Ishikawa (cell line): ENCODE measurements around the gene CEACAM19.

Source experiments
- CEBPB ChIP-seq: IDR thresholded peaks from 2 replicates; pipeline ENCODE4 v1.6.1; 2012
- CREB1 ChIP-seq: IDR thresholded peaks from 2 replicates; pipeline ENCODE4 v1.6.1; 2012; ENCODE audit warnings: low read depth
- EGR1 ChIP-seq: IDR thresholded peaks from 2 replicates; pipeline ENCODE4 v1.6.1; 2012
- EP300 ChIP-seq: IDR thresholded peaks from 2 replicates; pipeline ENCODE4 v1.6.1; 2012; ENCODE audit warnings: borderline replicate concordance
- FOXM1 ChIP-seq: IDR thresholded peaks from 2 replicates; pipeline ENCODE4 v1.6.1; 2012; ENCODE audit warnings: low read depth, borderline replicate concordance
- NFIC ChIP-seq: IDR thresholded peaks from 2 replicates; pipeline ENCODE4 v1.6.1; 2012
- RAD21 ChIP-seq: IDR thresholded peaks from 2 replicates; pipeline ENCODE4 v1.6.1; 2012; ENCODE audit warnings: low read depth
- REST ChIP-seq: IDR thresholded peaks from 2 replicates; pipeline ENCODE4 v1.6.1; 2012; ENCODE audit warnings: low read depth, mild to moderate bottlenecking
- TAF1 ChIP-seq: IDR thresholded peaks from 2 replicates; pipeline ENCODE4 v1.6.1; 2012; ENCODE audit warnings: low read depth, mild to moderate bottlenecking
- TCF12 ChIP-seq: IDR thresholded peaks from 2 replicates; pipeline ENCODE4 v1.6.1; 2012; ENCODE audit warnings: low read depth
- TEAD4 ChIP-seq: IDR thresholded peaks from 2 replicates; pipeline ENCODE4 v1.6.1; 2012
- USF1 ChIP-seq: IDR thresholded peaks from 2 replicates; pipeline ENCODE4 v1.6.1; 2012
- YY1 ChIP-seq: IDR thresholded peaks from 2 replicates; pipeline ENCODE4 v1.6.1; 2012; ENCODE audit warnings: low read depth
- ZBTB7A ChIP-seq: IDR thresholded peaks from 2 replicates; pipeline ENCODE4 v1.6.1; 2012; ENCODE audit warnings: low read depth
- TF ChIP-seq, protein P1 (sequence below): IDR thresholded peaks from 2 replicates; pipeline ENCODE4 v1.6.1; 2012

CEACAM19 gene

DNA sequence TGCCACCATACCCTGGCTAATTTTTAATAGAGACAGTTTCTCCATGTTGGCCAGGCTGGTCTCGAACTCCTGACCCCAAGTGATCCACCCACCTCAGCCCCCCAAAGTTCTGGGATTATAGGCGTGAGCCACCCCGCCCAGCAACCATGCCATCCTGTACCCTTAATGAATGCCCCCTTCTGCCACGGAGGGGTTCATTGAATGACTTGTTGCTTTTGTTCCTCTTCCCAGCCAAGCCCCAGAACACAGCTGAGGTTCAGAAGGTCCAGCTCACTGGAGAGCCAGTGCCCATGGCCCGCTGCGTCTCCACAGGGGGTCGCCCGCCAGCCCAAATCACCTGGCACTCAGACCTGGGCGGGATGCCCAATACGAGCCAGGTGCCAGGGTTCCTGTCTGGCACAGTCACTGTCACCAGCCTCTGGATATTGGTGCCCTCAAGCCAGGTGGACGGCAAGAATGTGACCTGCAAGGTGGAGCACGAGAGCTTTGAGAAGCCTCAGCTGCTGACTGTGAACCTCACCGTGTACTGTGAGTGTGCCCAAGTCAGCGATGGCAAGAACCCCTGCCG is 21.6 kb upstream of the CEACAM19 start:
- TF ChIP-seq TAF1, result no peak
- TF ChIP-seq YY1, result no peak

DNA sequence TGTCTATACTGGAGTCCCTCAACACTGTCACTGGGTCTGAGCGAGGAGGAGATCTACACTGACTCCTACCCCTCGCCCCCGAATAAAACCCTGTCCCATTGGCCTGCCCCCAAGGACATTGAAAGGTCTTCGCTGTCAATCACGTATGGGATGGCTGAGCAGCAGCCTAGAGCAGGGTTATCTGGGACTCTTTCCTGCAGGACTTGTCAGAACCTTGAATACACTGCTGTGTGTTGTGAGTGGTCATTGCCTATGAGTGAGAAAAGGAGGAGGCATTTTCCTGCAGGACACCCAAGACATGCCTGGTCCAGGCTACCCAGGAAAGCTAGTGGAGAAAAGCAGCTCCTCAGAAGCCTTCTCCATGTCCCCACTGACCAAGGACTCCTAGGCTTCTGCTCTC is 17.9 kb upstream of the CEACAM19 start:
- TF ChIP-seq ZBTB7A, result no peak
- no peak for TF ChIP-seq TEAD4
- TF ChIP-seq, protein P1, sequence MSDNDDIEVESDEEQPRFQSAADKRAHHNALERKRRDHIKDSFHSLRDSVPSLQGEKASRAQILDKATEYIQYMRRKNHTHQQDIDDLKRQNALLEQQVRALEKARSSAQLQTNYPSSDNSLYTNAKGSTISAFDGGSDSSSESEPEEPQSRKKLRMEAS, result no peak
- no peak for TF ChIP-seq USF1
- no peak for TF ChIP-seq TCF12
- TF ChIP-seq YY1, result no peak
- TF ChIP-seq EGR1, result no peak
- TF ChIP-seq NFIC, result no peak
- no peak for TF ChIP-seq CREB1
- no peak for TF ChIP-seq FOXM1
- TF ChIP-seq EP300, result no peak
- TF ChIP-seq TAF1, result no peak
- TF ChIP-seq RAD21, result no peak
- no peak for TF ChIP-seq CEBPB
- no peak for TF ChIP-seq REST

DNA sequence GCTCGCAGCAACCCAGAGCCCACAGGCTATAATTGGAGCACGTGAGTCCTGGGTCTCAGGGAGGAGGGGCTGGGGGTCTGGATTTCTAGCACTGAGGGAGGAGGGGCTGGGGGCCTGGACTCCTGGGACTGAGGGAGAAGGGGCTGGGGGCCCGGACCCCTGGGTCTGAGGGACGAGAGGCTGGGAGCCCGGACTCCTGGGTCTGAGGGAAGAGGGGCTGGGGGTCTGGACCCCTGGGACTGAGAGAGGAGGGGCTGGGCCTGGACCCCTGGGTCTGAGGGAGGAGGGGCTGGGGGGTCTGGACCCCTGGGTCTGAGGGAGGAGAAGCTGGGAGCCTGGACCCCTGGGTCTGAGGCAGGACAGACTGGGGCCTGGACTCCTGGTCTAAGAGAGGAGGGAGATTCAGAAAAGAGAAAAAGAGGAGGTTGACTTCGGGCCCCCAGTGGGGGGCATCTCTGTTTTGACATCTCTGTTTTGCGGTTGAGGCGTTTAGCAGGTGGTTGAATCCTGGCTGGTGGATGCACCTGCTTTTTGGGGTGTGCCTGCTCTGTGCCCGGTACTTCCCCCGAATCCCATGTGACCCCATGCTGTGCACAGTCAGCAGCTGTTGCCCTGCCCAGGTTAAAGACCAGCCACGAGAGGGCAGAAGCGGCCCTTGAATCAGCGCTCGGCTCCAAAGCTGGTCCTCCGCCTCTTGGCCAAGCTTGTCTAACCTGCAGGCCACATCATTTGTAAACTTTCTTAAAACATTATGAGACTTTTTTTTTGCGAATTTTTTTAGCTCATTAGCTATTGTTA is 17.1 kb upstream of the CEACAM19 start:
- TF ChIP-seq YY1 (no peak), RAD21 (peak; percentile 40; the same call in 1 of the 2 replicates), USF1 (0 out of 2 replicates have a peak, but pooled peaks have one; percentile 17)

GRCh38 chr19:44657211-44657921 is 13.9 kb upstream of the CEACAM19 start:
- TF ChIP-seq NFIC (no peak), EP300 (no peak), RAD21 (peak; percentile 75), FOXM1 (no peak), CEBPB (no peak), REST (no peak), TEAD4 (no peak)
- TF ChIP-seq, protein P1, result no peak

DNA sequence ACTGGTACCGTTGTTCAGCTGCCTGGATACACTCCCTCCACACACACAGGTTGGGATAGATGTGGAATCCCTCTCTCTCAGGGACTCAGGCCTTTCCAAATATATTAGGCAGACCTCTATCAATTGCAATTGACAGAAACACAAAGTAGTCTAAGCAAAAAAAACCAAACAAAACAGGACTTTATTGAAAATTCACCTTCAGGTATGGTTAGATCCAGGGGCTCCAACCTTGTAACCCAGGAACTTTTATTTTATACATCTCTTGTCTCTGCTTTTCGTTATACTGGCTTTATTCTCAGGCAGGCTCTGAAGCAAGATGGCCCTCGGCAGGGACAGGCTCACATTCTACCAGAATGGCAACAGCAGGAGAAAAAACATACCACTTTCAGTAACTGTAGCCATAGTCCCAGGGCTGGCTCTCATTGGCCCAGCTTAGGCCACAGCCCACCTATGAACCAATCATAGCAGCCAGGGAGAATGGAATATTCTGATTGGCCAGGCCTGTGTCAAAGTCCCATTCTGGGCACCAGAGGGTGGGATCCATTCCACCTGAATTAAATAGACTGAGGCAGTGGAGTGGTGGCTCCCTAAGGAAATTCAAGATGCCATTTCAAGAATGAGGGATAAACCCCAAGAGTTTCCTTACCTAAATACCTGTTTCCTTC is 13.1 kb upstream of the CEACAM19 start:
- TF ChIP-seq NFIC, result no peak
- TF ChIP-seq FOXM1, result no peak
- TF ChIP-seq CREB1, result no peak
- TF ChIP-seq EGR1, result no peak
- TF ChIP-seq TCF12, result no peak
- TF ChIP-seq USF1, result no peak
- TF ChIP-seq, protein P1, result no peak
- TF ChIP-seq TAF1, result no peak
